IMR-90 (cell line): ENCODE measurements around the gene ACSL6. TPM values are rescaled to one million over a fixed set of nuclear protein-coding genes. Genes with fewer than 3 reads are reported as not detected.

Experiments used
- ATAC-seq: fragments of 200-7000 bp; cut with Tn5 transposase; 2 replicates; pipeline ENCODE4 v1.9.1; 2020; ENCODE audit warnings: low read depth, mild to moderate bottlenecking, moderate library complexity
- BruUV-seq: library from RNA; stranded (reverse); fragments of 400-500 nt; replicated peaks from 2 replicates; lab custom pipeline; 2021; lab: Mats Ljungman, UMichigan
- CTCF ChIA-PET: fragments of 300-600 bp; formaldehyde crosslinking; extraction: SDS; loops from one replicate; lab custom pipeline; 2021; ENCODE audit warnings: antibody characterized with exemption; lab: Yijun Ruan, JAX
- POLR2A ChIA-PET: fragments of 300-600 bp; sonication (Branson Sonifier 250); formaldehyde crosslinking; loops from one replicate; lab custom pipeline; 2022; ENCODE audit warnings: antibody characterized with exemption; ENCODE audit not compliant: unreplicated experiment; lab: Charles Lee
- DNase-seq: peaks from one replicate; pipeline ENCODE4 v3.0.0; 2013
- H2AFZ ChIP-seq: replicated peaks from 2 replicates; pipeline ENCODE3; 2013; ENCODE audit warnings: low read length, mild to moderate bottlenecking; ENCODE audit not compliant: poor library complexity
- H2AK5ac ChIP-seq: 2 replicates; pipeline ENCODE4 v1.6.1; 2013; ENCODE audit warnings: low read depth, low read length, inconsistent platforms
- H2AK9ac ChIP-seq: replicated peaks from 2 replicates; pipeline ENCODE3; 2013; ENCODE audit warnings: mild to moderate bottlenecking, low read depth, low read length, moderate library complexity; ENCODE audit not compliant: poor library complexity
- H2BK120ac ChIP-seq: 2 replicates; pipeline ENCODE4 v1.6.1; 2013; ENCODE audit warnings: low read depth, low read length, inconsistent platforms
- H2BK15ac ChIP-seq: 3 replicates; pipeline ENCODE4 v1.6.1; 2013; ENCODE audit warnings: low read depth, low read length, inconsistent platforms
- H2BK20ac ChIP-seq: 2 replicates; pipeline ENCODE4 v1.6.1; 2013; ENCODE audit warnings: low read depth, mild to moderate bottlenecking, inconsistent platforms, low read length, moderate library complexity
- H2BK5ac ChIP-seq: 2 replicates; pipeline ENCODE4 v1.6.1; 2013; ENCODE audit warnings: mild to moderate bottlenecking, low read depth, low read length, inconsistent platforms; ENCODE audit not compliant: poor library complexity, severe bottlenecking
- H3K14ac ChIP-seq: replicated peaks from 2 replicates; pipeline ENCODE4 v1.6.1; 2013; ENCODE audit warnings: low read depth, low read length, inconsistent platforms
- H3K18ac ChIP-seq: 2 replicates; pipeline ENCODE4 v1.6.1; 2013; ENCODE audit warnings: low read depth, low read length, control low read depth
- H3K23ac ChIP-seq: 2 replicates; pipeline ENCODE4 v1.6.1; 2013; ENCODE audit warnings: low read depth, low read length, inconsistent platforms
- H3K27ac ChIP-seq: 2 replicates; pipeline ENCODE4 v1.5.1; 2013; ENCODE audit warnings: mild to moderate bottlenecking, control low read depth, low read length; ENCODE audit not compliant: insufficient read depth
- H3K27me3 ChIP-seq: 2 replicates; pipeline ENCODE4 v1.6.1; 2013; ENCODE audit warnings: low read length; ENCODE audit not compliant: control insufficient read depth, insufficient read depth
- H3K36me3 ChIP-seq: 2 replicates; pipeline ENCODE4 v1.6.1; 2013; ENCODE audit warnings: low read length, mixed read lengths; ENCODE audit not compliant: control insufficient read depth, insufficient read depth
- H3K4ac ChIP-seq: 2 replicates; pipeline ENCODE4 v1.6.1; 2013; ENCODE audit warnings: low read depth, low read length, inconsistent platforms
- H3K4me1 ChIP-seq: 2 replicates; pipeline ENCODE4 v1.6.1; 2013; ENCODE audit warnings: low read length, mixed read lengths; ENCODE audit not compliant: control insufficient read depth, insufficient read depth
- H3K4me2 ChIP-seq: 2 replicates; pipeline ENCODE4 v1.6.1; 2013; ENCODE audit warnings: low read depth, mild to moderate bottlenecking, control low read depth, low read length, moderate library complexity
- H3K4me3 ChIP-seq: 2 replicates; pipeline ENCODE4 v1.5.1; 2013; ENCODE audit warnings: low read depth, mild to moderate bottlenecking, control low read depth, low read length, moderate library complexity; ENCODE audit not compliant: insufficient read depth
- H3K56ac ChIP-seq: 2 replicates; pipeline ENCODE4 v1.6.1; 2013; ENCODE audit warnings: low read length, inconsistent platforms; ENCODE audit not compliant: insufficient read depth; ENCODE audit errors: extremely low read depth
- H3K79me1 ChIP-seq, 2 experiments: 2 replicates each; pipeline ENCODE4 v1.6.1; 2013; ENCODE audit warnings: low read length in 2 of 2, inconsistent platforms in 1 of 2, low read depth in 1 of 2
- H3K9ac ChIP-seq: 2 replicates; pipeline ENCODE4 v1.6.1; 2013; ENCODE audit warnings: low read depth, low read length, control low read depth
- H3K9me1 ChIP-seq: 2 replicates; pipeline ENCODE4 v1.6.1; 2013; ENCODE audit warnings: low read length, inconsistent platforms; ENCODE audit not compliant: insufficient read depth
- H3K9me3 ChIP-seq: 2 replicates; pipeline ENCODE4 v1.6.1; 2013; ENCODE audit warnings: low read length; ENCODE audit not compliant: control insufficient read depth, insufficient read depth
- H4K20me1 ChIP-seq: 2 replicates; pipeline ENCODE4 v1.6.1; 2013; ENCODE audit warnings: low read length, inconsistent platforms; ENCODE audit not compliant: insufficient read depth
- H4K5ac ChIP-seq: 2 replicates; pipeline ENCODE4 v1.6.1; 2013; ENCODE audit warnings: mild to moderate bottlenecking, low read depth, low read length, control low read depth
- H4K8ac ChIP-seq, 2 experiments: 2 replicates each; pipeline ENCODE4 v1.6.1; 2013; ENCODE audit warnings: low read depth in 2 of 2, low read length in 2 of 2, control low read depth in 1 of 2, inconsistent platforms in 1 of 2
- H4K91ac ChIP-seq: 2 replicates; pipeline ENCODE4 v1.6.1; 2013; ENCODE audit warnings: low read depth, low read length, inconsistent platforms; ENCODE audit not compliant: insufficient read depth
- BHLHE40 ChIP-seq: fragments of 150-350 bp; IDR thresholded peaks from 2 replicates; pipeline ENCODE4 v1.6.1; 2016; ENCODE audit warnings: mild to moderate bottlenecking, low read depth, low read length
- CEBPB ChIP-seq: IDR thresholded peaks from 2 replicates; pipeline ENCODE4 v1.6.1; 2012; ENCODE audit warnings: low read depth, low read length, improper control_type of control experiment
- CHD1 ChIP-seq: IDR thresholded peaks from 2 replicates; pipeline ENCODE4 v1.6.1; 2012; ENCODE audit warnings: low read depth, low read length, improper control_type of control experiment
- CTCF ChIP-seq: conservative IDR thresholded peaks from 2 replicates; pipeline ENCODE4 v1.5.1; 2012; ENCODE audit warnings: mild to moderate bottlenecking, low read depth, low read length, improper control_type of control experiment
- ELK1 ChIP-seq: fragments of 150-350 bp; IDR thresholded peaks from 2 replicates; pipeline ENCODE4 v1.6.1; 2016; ENCODE audit warnings: low read depth, mild to moderate bottlenecking, low read length, moderate library complexity, borderline replicate concordance
- FOS ChIP-seq: fragments of 150-350 bp; IDR thresholded peaks from 2 replicates; pipeline ENCODE4 v1.6.1; 2016; ENCODE audit warnings: low read depth, low read length
- MAFK ChIP-seq: IDR thresholded peaks from 2 replicates; pipeline ENCODE4 v1.6.1; 2012; ENCODE audit warnings: low read depth, low read length, improper control_type of control experiment
- MAZ ChIP-seq: IDR thresholded peaks from 2 replicates; pipeline ENCODE4 v1.6.1; 2012; ENCODE audit warnings: low read depth, mild to moderate bottlenecking, low read length, improper control_type of control experiment, moderate library complexity, borderline replicate concordance
- MXI1 ChIP-seq: IDR thresholded peaks from 2 replicates; pipeline ENCODE4 v1.6.1; 2012; ENCODE audit warnings: low read depth, mild to moderate bottlenecking, low read length, moderate library complexity, borderline replicate concordance
- NFE2L2 ChIP-seq: fragments of 150-350 bp; IDR thresholded peaks from 2 replicates; pipeline ENCODE4 v1.6.1; 2016; ENCODE audit warnings: low read depth, mild to moderate bottlenecking, low read length
- POLR2A ChIP-seq: IDR thresholded peaks from 2 replicates; pipeline ENCODE4 v1.6.1; 2012; ENCODE audit warnings: mild to moderate bottlenecking, low read depth, low read length
- RAD21 ChIP-seq: IDR thresholded peaks from 2 replicates; pipeline ENCODE4 v1.6.1; 2012; ENCODE audit warnings: low read length, improper control_type of control experiment
- RCOR1 ChIP-seq: IDR thresholded peaks from 2 replicates; pipeline ENCODE4 v1.6.1; 2012; ENCODE audit warnings: mild to moderate bottlenecking, low read length, improper control_type of control experiment; ENCODE audit not compliant: insufficient replicate concordance
- RFX5 ChIP-seq: IDR thresholded peaks from 2 replicates; pipeline ENCODE4 v1.8.0; 2012; ENCODE audit warnings: low read depth, mild to moderate bottlenecking, low read length, moderate library complexity
- SMC3 ChIP-seq: fragments of 150-350 bp; IDR thresholded peaks from 2 replicates; pipeline ENCODE4 v1.6.1; 2016; ENCODE audit warnings: low read depth, mild to moderate bottlenecking, antibody characterized with exemption, low read length, moderate library complexity
- USF2 ChIP-seq: fragments of 150-350 bp; IDR thresholded peaks from 2 replicates; pipeline ENCODE4 v1.6.1; 2017; ENCODE audit warnings: mild to moderate bottlenecking, antibody characterized with exemption, low read length, low read depth
- WGBS, 2 experiments: methylation state at CpG; one replicate each; pipeline versions ENCODE4 v1.1.5 to v1.1.7; 2013; ENCODE audit warnings: missing lambda C conversion rate in 2 of 2; ENCODE audit not compliant: insufficient read length in 1 of 2; ENCODE audit errors: extremely low coverage in 2 of 2; 5-methylcytosine and 5-hydroxymethylcytosine counted together
- dilution Hi-C: fragments of 300-500 bp; cut with HindIII; formaldehyde crosslinking; loops from one replicate; pipeline ENCODE4 v1.14.3; 2018; ENCODE audit warnings: low sequenced_read_pairs; ENCODE audit not compliant: unreplicated experiment
- in situ Hi-C: fragments of 300-500 bp; cut with MboI; formaldehyde crosslinking; loops from 3 replicates; pipeline ENCODE4 v1.14.3; 2019; ENCODE audit warnings: low sequenced_read_pairs, inconsistent platforms, mixed read lengths
- intact Hi-C: fragments of 100-400 bp; cut with micrococcal nuclease; formaldehyde crosslinking; loops from 2 replicates; pipeline ENCODE4 v1.10.0; 2022
- polyA plus RNA-seq, 3 experiments: library from polyadenylated mRNA; depleted of rRNA; stranded (reverse); fragments of >200 nt; gene quantifications; 2 replicates each; pipeline ENCODE4 v1.2.3, GENCODE V29; 2012; ENCODE audit warnings: low replicate concordance in 1 of 3
- total RNA-seq: library from RNA; depleted of rRNA; stranded (reverse); fragments of >200 nt; gene quantifications from 2 replicates; pipeline ENCODE4 v1.2.3, GENCODE V29; 2012

The ACSL6 gene
- total and polyA plus RNA-seq, 2 of the 4 experiments (the other 2 are of a cell fraction) = not detected

DNA sequence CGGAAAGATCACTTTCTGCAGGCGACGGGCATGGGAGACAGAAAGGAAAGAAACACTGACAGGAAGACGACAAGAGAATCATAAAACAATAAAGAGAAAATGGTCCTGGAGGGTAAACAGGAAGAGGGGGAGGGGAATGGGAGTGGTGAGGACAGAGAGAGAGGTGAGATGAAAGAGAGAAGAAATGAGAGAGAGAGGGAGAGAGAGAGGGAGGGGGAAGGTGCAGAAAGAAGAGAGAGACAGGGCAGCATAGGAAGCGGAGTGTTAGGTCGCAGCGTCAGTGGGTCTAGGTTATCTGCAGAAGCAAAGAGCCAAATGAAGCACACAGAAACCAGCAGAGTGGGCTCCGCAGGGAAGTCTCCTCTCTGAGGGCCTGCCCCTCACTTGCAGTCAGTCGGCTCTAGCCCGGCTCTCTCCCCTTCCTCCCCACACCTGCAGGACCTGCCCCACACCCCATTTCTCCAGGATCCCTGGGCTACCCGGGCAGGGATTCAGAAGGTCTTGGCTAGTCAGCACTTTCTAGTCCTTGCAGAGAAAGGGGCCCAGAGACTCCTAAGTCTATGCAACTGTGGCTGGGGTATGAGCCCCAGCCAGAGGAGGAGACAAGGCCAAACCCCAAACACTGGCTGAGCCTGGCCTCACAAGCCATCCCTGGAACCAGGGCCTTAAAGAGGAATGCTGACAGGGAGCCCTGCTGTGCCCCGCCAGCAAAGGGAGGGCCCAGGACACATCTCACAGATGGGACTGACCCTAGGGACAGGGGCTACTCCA is 36.3 kb downstream of the ACSL6 start:
- Histone ChIP-seq H3K79me1 (no peaks in the 10 kb centered on the region), H3K4me2 (no peak overlapping the region), H2AFZ (no peak overlapping the region), H3K4ac (no peak overlapping the region), H3K9me1 (no peaks in the 10 kb centered on the region), H3K27ac (no peak overlapping the region), H3K14ac (no peak overlapping the region), H2BK120ac (no peak overlapping the region), H2AK5ac (no peak overlapping the region), H3K36me3 (no peaks in the 10 kb centered on the region), H3K27me3 (peaks cover 7% of the 10 kb centered on the region), H4K91ac (no peak overlapping the region), H4K5ac (no peak overlapping the region), H2BK5ac (no peak overlapping the region), H3K4me3 (no peak overlapping the region), H3K9me3 (no peaks in the 10 kb centered on the region), H2AK9ac (peak overlapping the region; percentile 37), H3K18ac (no peak overlapping the region), H3K56ac (no peak overlapping the region), H3K23ac (no peak overlapping the region), H3K4me1 (no peaks in the 10 kb centered on the region), H2BK15ac (no peak overlapping the region), H3K9ac (no peak overlapping the region), H2BK20ac (no peak overlapping the region), H4K20me1 (no peaks in the 10 kb centered on the region), H4K8ac (no peak overlapping the region)
- TF ChIP-seq MXI1 (no peak), FOS (no peak), CHD1 (no peak), MAFK (no peak), CTCF (no peak), RFX5 (no peak), RCOR1 (no peak), USF2 (no peak), CEBPB (no peak), SMC3 (no peak), RAD21 (no peak), MAZ (no peak), POLR2A (no peak), ELK1 (no peak), BHLHE40 (no peak), NFE2L2 (no peak)
- dilution Hi-C loops (no loop called here), in situ Hi-C loops (no loop called here), intact Hi-C loops (no loop called here)
- DNase-seq = no peak
- CTCF ChIA-PET = no interaction called here
- POLR2A ChIA-PET = no interaction called here
- BruUV-seq = no TSS peak
- 11% methylated on average over 5 of the region's 12 CpGs; no CpG with 5 or more reads in 1 of the 2 experiments for WGBS, 2 experiments
- no peak for ATAC-seq
